ENCODE results near the gene NR6A1.

NR6A1 gene

GRCh38 chr9:124765439-124765835 lies 5.7 kb downstream of the NR6A1 start:
- H3K4me1 ChIP-seq (ENCODE audit: insufficient read depth, insufficient read length) = no peaks in the 10 kb centered on the region
- H3K4me3 ChIP-seq (ENCODE audit: insufficient read length, low read depth) = no peak overlapping the region
- no peaks in the 10 kb centered on the region for H3K36me3 ChIP-seq (ENCODE audit: insufficient read depth, insufficient read length, low read length)
- no peak overlapping the region for H3K9ac ChIP-seq (ENCODE audit: insufficient read length, low read depth)
- H3K27me3 ChIP-seq (ENCODE audit: insufficient read depth, insufficient read length) = peaks cover 20% of the 10 kb centered on the region
- no peaks in the 10 kb centered on the region for H3K9me3 ChIP-seq (ENCODE audit: insufficient read depth, low read length)
- DNase-seq (ENCODE audit: low read depth, low spot score) = no peak
- no peak for TF ChIP-seq ZNF274 (IDR thresholded peaks at IDR 0.05; ENCODE audit: low read depth, low read length)
- no peak for TF ChIP-seq YY1 (IDR thresholded peaks at IDR 0.05; ENCODE audit: insufficient read depth, insufficient read length)
- TF ChIP-seq SUZ12 (IDR thresholded peaks at IDR 0.05; ENCODE audit: extremely low read depth, insufficient read depth, insufficient read length) = no peak

GRCh38 chr9:124764774-124765438 lies 6.2 kb downstream of the NR6A1 start:
- Histone ChIP-seq H3K36me3 (ENCODE audit: insufficient read depth, insufficient read length, low read length) (no peaks in the 10 kb centered on the region), H3K9me3 (ENCODE audit: insufficient read depth, low read length) (no peaks in the 10 kb centered on the region), H3K9ac (ENCODE audit: insufficient read length, low read depth) (no peak overlapping the region), H3K4me3 (ENCODE audit: insufficient read length, low read depth) (no peak overlapping the region), H3K4me1 (ENCODE audit: insufficient read depth, insufficient read length) (no peaks in the 10 kb centered on the region), H3K27me3 (ENCODE audit: insufficient read depth, insufficient read length) (peaks cover 20% of the 10 kb centered on the region)
- no peak for DNase-seq (ENCODE audit: low read depth, low spot score)
- no peak for TF ChIP-seq ZNF274 (IDR thresholded peaks at IDR 0.05; ENCODE audit: low read depth, low read length)
- TF ChIP-seq YY1 (IDR thresholded peaks at IDR 0.05; ENCODE audit: insufficient read depth, insufficient read length) = no peak
- TF ChIP-seq SUZ12 (IDR thresholded peaks at IDR 0.05; ENCODE audit: extremely low read depth, insufficient read depth, insufficient read length) = no peak

GRCh38 chr9:124762633-124763032 lies 8.5 kb downstream of the NR6A1 start:
- peaks cover 3% of the 10 kb centered on the region for H3K27me3 ChIP-seq (ENCODE audit: insufficient read depth, insufficient read length)

DNA sequence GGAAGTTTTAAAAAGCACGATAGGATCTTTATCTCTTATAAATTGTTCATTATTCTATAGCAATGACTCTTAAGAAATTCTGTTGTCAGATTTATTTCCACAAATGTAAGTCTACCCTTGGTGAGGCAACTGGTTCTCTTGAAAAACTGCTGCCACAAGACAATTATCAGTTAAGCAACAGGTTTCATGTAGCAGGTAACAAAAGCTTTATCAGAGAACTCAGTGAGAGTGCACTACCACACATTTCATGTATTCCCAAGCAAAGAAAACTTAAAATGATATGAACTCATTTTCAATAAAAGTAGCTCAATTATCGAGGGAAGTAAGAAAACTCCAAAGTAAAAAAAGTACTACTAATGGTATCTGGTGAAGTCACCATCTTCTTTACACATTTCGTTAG lies 9.4 kb downstream of the NR6A1 start:
- H3K9ac ChIP-seq (ENCODE audit: insufficient read length, low read depth) = no peak overlapping the region
- no peak for DNase-seq (ENCODE audit: low read depth, low spot score)
- TF ChIP-seq ZNF274 (IDR thresholded peaks at IDR 0.05; ENCODE audit: low read depth, low read length) (no peak), YY1 (IDR thresholded peaks at IDR 0.05; ENCODE audit: insufficient read depth, insufficient read length) (no peak)
- H3K9me3 ChIP-seq (ENCODE audit: insufficient read depth, low read length) = no peaks in the 10 kb centered on the region
- no peaks in the 10 kb centered on the region for H3K27me3 ChIP-seq (ENCODE audit: insufficient read depth, insufficient read length)
- no peak overlapping the region for H3K4me3 ChIP-seq (ENCODE audit: insufficient read length, low read depth)
- H3K36me3 ChIP-seq (ENCODE audit: insufficient read depth, insufficient read length, low read length) = no peaks in the 10 kb centered on the region
- H3K4me1 ChIP-seq (ENCODE audit: insufficient read depth, insufficient read length) = no peaks in the 10 kb centered on the region

More at GRCh38 chr9:124762633-124763032, 8.5 kb downstream of the NR6A1 start:
- DNase-seq (ENCODE audit: low read depth, low spot score) = no peak
- Histone ChIP-seq H3K9me3 (ENCODE audit: insufficient read depth, low read length) (no peaks in the 10 kb centered on the region), H3K4me1 (ENCODE audit: insufficient read depth, insufficient read length) (no peaks in the 10 kb centered on the region), H3K4me3 (ENCODE audit: insufficient read length, low read depth) (no peak overlapping the region), H3K9ac (ENCODE audit: insufficient read length, low read depth) (no peak overlapping the region), H3K36me3 (ENCODE audit: insufficient read depth, insufficient read length, low read length) (no peaks in the 10 kb centered on the region)
- no peak for TF ChIP-seq ZNF274 (IDR thresholded peaks at IDR 0.05; ENCODE audit: low read depth, low read length)
- no peak for TF ChIP-seq SUZ12 (IDR thresholded peaks at IDR 0.05; ENCODE audit: extremely low read depth, insufficient read depth, insufficient read length)
- TF ChIP-seq YY1 (IDR thresholded peaks at IDR 0.05; ENCODE audit: insufficient read depth, insufficient read length) = no peak

DNA sequence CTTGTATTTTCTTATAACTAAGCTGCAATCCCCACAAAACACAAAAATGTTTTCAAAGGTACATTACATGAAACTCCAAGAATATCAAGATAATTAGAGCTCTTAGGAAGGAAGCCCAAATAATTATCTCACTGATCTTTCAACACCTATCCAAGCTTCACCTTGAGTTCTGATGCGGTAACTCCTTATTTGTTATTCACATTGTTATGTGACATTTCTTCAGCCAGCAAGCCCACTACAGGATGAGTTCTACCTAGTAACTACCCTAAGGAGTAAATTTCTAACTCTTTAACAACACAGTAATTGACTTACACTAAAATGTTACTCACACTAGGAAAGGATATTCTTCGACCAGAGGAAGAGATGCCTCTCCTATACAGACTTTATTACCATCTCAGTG lies 9.9 kb downstream of the NR6A1 start:
- Histone ChIP-seq H3K36me3 (ENCODE audit: insufficient read depth, insufficient read length, low read length) (no peaks in the 10 kb centered on the region), H3K27me3 (ENCODE audit: insufficient read depth, insufficient read length) (no peaks in the 10 kb centered on the region), H3K9ac (ENCODE audit: insufficient read length, low read depth) (no peak overlapping the region), H3K4me1 (ENCODE audit: insufficient read depth, insufficient read length) (no peaks in the 10 kb centered on the region), H3K4me3 (ENCODE audit: insufficient read length, low read depth) (no peak overlapping the region), H3K9me3 (ENCODE audit: insufficient read depth, low read length) (no peaks in the 10 kb centered on the region)
- no peak for DNase-seq (ENCODE audit: low read depth, low spot score)
- TF ChIP-seq SUZ12 (IDR thresholded peaks at IDR 0.05; ENCODE audit: extremely low read depth, insufficient read depth, insufficient read length) = no peak
- TF ChIP-seq ZNF274 (IDR thresholded peaks at IDR 0.05; ENCODE audit: low read depth, low read length) = no peak
- TF ChIP-seq YY1 (IDR thresholded peaks at IDR 0.05; ENCODE audit: insufficient read depth, insufficient read length) = no peak

- Histone ChIP-seq H3K36me3 (ENCODE audit: insufficient read depth, insufficient read length, low read length) (no peaks in the 10 kb centered on the region), H3K4me3 (ENCODE audit: insufficient read length, low read depth) (no peak overlapping the region), H3K4me1 (ENCODE audit: insufficient read depth, insufficient read length) (no peaks in the 10 kb centered on the region), H3K9ac (ENCODE audit: insufficient read length, low read depth) (no peak overlapping the region), H3K9me3 (ENCODE audit: insufficient read depth, low read length) (no peaks in the 10 kb centered on the region), H3K27me3 (ENCODE audit: insufficient read depth, insufficient read length) (no peaks in the 10 kb centered on the region)
- DNase-seq (ENCODE audit: low read depth, low spot score) = peak; percentile 91
- no peak for TF ChIP-seq ZNF274 (IDR thresholded peaks at IDR 0.05; ENCODE audit: low read depth, low read length)
- no peak for TF ChIP-seq YY1 (IDR thresholded peaks at IDR 0.05; ENCODE audit: insufficient read depth, insufficient read length)
- no peak for TF ChIP-seq SUZ12 (IDR thresholded peaks at IDR 0.05; ENCODE audit: extremely low read depth, insufficient read depth, insufficient read length)
Observed at GRCh38 chr9:124760719-124761118, 10.4 kb downstream of the NR6A1 start.

DNA sequence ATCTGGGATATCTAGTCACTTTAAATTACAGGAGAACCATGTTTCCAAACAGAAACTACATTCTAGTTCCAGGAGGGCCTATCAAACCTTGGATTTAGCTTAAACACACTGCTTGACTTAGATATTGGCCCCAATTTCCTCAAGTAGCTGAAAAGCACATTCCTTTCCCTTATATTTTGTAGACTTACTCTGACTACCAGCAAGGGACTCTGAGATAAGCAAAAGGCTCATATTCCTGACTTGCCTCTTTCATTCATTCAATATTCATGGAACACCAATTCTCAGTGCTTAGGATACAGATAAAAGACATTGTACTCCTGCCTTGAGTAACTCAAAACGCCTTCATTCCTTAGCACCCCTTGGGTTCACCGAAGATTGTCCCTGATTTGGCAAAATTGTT lies 11.8 kb downstream of the NR6A1 start:
- no peaks in the 10 kb centered on the region for H3K4me1 ChIP-seq (ENCODE audit: insufficient read depth, insufficient read length)
- DNase-seq (ENCODE audit: low read depth, low spot score) = no peak
- no peaks in the 10 kb centered on the region for H3K9me3 ChIP-seq (ENCODE audit: insufficient read depth, low read length)
- TF ChIP-seq ZNF274 (IDR thresholded peaks at IDR 0.05; ENCODE audit: low read depth, low read length) (no peak), YY1 (IDR thresholded peaks at IDR 0.05; ENCODE audit: insufficient read depth, insufficient read length) (no peak), SUZ12 (IDR thresholded peaks at IDR 0.05; ENCODE audit: extremely low read depth, insufficient read depth, insufficient read length) (no peak)
- H3K27me3 ChIP-seq (ENCODE audit: insufficient read depth, insufficient read length) = no peaks in the 10 kb centered on the region
- no peak overlapping the region for H3K4me3 ChIP-seq (ENCODE audit: insufficient read length, low read depth)
- no peak overlapping the region for H3K9ac ChIP-seq (ENCODE audit: insufficient read length, low read depth)
- no peaks in the 10 kb centered on the region for H3K36me3 ChIP-seq (ENCODE audit: insufficient read depth, insufficient read length, low read length)
